ENCODE measurements around the gene ADAM33. TPM values are rescaled to one million over a fixed set of nuclear protein-coding genes. Genes with fewer than 3 reads are reported as not detected.
A peak's percentile ranks its signal among the peaks of the same experiment; 100 is the strongest.

Gene ADAM33
- total RNA-seq, 1 experiment from 2014 or later: not detected

- in situ Hi-C loops (cut with HindIII; ENCODE audit: low sequenced_read_pairs): no loop called here
- no peak for DNase-seq (ENCODE audit: low spot score)
Measured at GRCh38 chr20:3655131-3655405, 26.7 kb downstream of the ADAM33 start.

GRCh38 chr20:3654326-3655130 is 27.3 kb downstream of the ADAM33 start:
- peak; percentile 65 for DNase-seq (ENCODE audit: low spot score)
- in situ Hi-C loops (cut with HindIII; ENCODE audit: low sequenced_read_pairs): no loop called here

GRCh38 chr20:3653921-3654320 is 27.9 kb downstream of the ADAM33 start:
- DNase-seq (ENCODE audit: low spot score): no peak
- in situ Hi-C loops (cut with HindIII; ENCODE audit: low sequenced_read_pairs): no loop called here

GRCh38 chr20:3652676-3653596 is 28.9 kb downstream of the ADAM33 start:
- no peak for DNase-seq (ENCODE audit: low spot score)
- in situ Hi-C loops (cut with HindIII; ENCODE audit: low sequenced_read_pairs): no loop called here

- in situ Hi-C loops (cut with HindIII; ENCODE audit: low sequenced_read_pairs): no loop called here
- no peak for DNase-seq (ENCODE audit: low spot score)
Measured at GRCh38 chr20:3652221-3652620, 29.6 kb downstream of the ADAM33 start.

GRCh38 chr20:3651204-3651962 is 30.4 kb downstream of the ADAM33 start:
- in situ Hi-C loops (cut with HindIII; ENCODE audit: low sequenced_read_pairs): no loop called here
- no peak for DNase-seq (ENCODE audit: low spot score)

GRCh38 chr20:3648951-3649350 is 32.9 kb downstream of the ADAM33 start:
- in situ Hi-C loops (cut with HindIII; ENCODE audit: low sequenced_read_pairs): no loop called here
- DNase-seq (ENCODE audit: low spot score): no peak

- in situ Hi-C loops (cut with HindIII; ENCODE audit: low sequenced_read_pairs): no loop called here
- DNase-seq (ENCODE audit: low spot score): no peak
Measured at GRCh38 chr20:3647473-3647872, 34.3 kb downstream of the ADAM33 start.

- peak; percentile 21 for DNase-seq (ENCODE audit: low spot score)
- in situ Hi-C loops (cut with HindIII; ENCODE audit: low sequenced_read_pairs): no loop called here
Measured at GRCh38 chr20:3646651-3647050, 35.2 kb downstream of the ADAM33 start.

- in situ Hi-C loops (cut with HindIII; ENCODE audit: low sequenced_read_pairs): no loop called here
- DNase-seq (ENCODE audit: low spot score): peak; percentile 7
Measured at GRCh38 chr20:3646067-3646440, 35.8 kb downstream of the ADAM33 start.

GRCh38 chr20:3645309-3646066 is 36.3 kb downstream of the ADAM33 start:
- DNase-seq (ENCODE audit: low spot score): no peak
- in situ Hi-C loops (cut with HindIII; ENCODE audit: low sequenced_read_pairs): no loop called here

- in situ Hi-C loops (cut with HindIII; ENCODE audit: low sequenced_read_pairs): no loop called here
- DNase-seq (ENCODE audit: low spot score): no peak
Measured at GRCh38 chr20:3640259-3640658, 41.6 kb downstream of the ADAM33 start.

GRCh38 chr20:3635346-3635745 is 46.5 kb downstream of the ADAM33 start:
- in situ Hi-C loops (cut with HindIII; ENCODE audit: low sequenced_read_pairs): loop anchor here (10.0 kb wide), 1 partner anchor 61 kb away; no protein-coding TSS in a partner anchor
- no peak for DNase-seq (ENCODE audit: low spot score)

GRCh38 chr20:3633913-3634478 is 47.8 kb downstream of the ADAM33 start:
- in situ Hi-C loops (cut with HindIII; ENCODE audit: low sequenced_read_pairs): loop anchor here (10.0 kb wide), 1 partner anchor 59 kb away; no protein-coding TSS in a partner anchor

GRCh38 chr20:3632311-3633004 is 49.4 kb downstream of the ADAM33 start:
- in situ Hi-C loops (cut with HindIII; ENCODE audit: low sequenced_read_pairs): loop anchor here (10.0 kb wide), 1 partner anchor 58 kb away; no protein-coding TSS in a partner anchor
- no peak for DNase-seq (ENCODE audit: low spot score)

More at GRCh38 chr20:3633913-3634478, 47.8 kb downstream of the ADAM33 start:
- DNase-seq (ENCODE audit: low spot score): no peak

- in situ Hi-C loops (cut with HindIII; ENCODE audit: low sequenced_read_pairs): loop anchor here (10.0 kb wide), 1 partner anchor 57 kb away; no protein-coding TSS in a partner anchor
- no peak for DNase-seq (ENCODE audit: low spot score)
Measured at GRCh38 chr20:3631534-3631933, 50.3 kb downstream of the ADAM33 start.

- in situ Hi-C loops (cut with HindIII; ENCODE audit: low sequenced_read_pairs): loop anchor here (10.0 kb wide), 1 partner anchor 56 kb away; no protein-coding TSS in a partner anchor
- no peak for DNase-seq (ENCODE audit: low spot score)
Measured at GRCh38 chr20:3630429-3630828, 51.4 kb downstream of the ADAM33 start.

- no peak for DNase-seq (ENCODE audit: low spot score)
- in situ Hi-C loops (cut with HindIII; ENCODE audit: low sequenced_read_pairs): loop anchor here (10.0 kb wide), 1 partner anchor 55 kb away; no protein-coding TSS in a partner anchor
Measured at GRCh38 chr20:3629893-3630292, 51.9 kb downstream of the ADAM33 start.

Measured in G401 (cell line).